Liver (tissue), 9 donors: ENCODE data around the gene TM7SF2. TPM values are rescaled to one million over a fixed set of nuclear protein-coding genes. Genes with fewer than 3 reads are reported as not detected.
A peak's percentile ranks its signal among the peaks of the same experiment; 100 is the strongest.

Experiments used
- DNase-seq: peaks from one replicate; pipeline ENCODE4 v3.0.0-alpha.2; 2017; ENCODE audit warnings: low spot score
- H3K27ac ChIP-seq, 2 donors: one replicate each; pipeline ENCODE4 v1.7.0; 2013; ENCODE audit warnings: inconsistent platforms in 2 of 2, low read length in 2 of 2, control low read depth in 1 of 2, low read depth in 1 of 2, mild to moderate bottlenecking in 1 of 2
- H3K27me3 ChIP-seq, 4 donors: one replicate each; pipeline versions ENCODE4 v1.6.1 to v1.7.0; 2013; ENCODE audit warnings: low read length in 3 of 4, inconsistent platforms in 1 of 4, mild to moderate bottlenecking in 1 of 4, moderate library complexity in 1 of 4; ENCODE audit not compliant: control insufficient read depth in 4 of 4, insufficient read depth in 4 of 4
- H3K36me3 ChIP-seq, 4 donors: one replicate each; pipeline versions ENCODE4 v1.6.1 to v1.7.0; 2013; ENCODE audit warnings: low read length in 3 of 4, mild to moderate bottlenecking in 3 of 4, low read depth in 1 of 4, moderate library complexity in 1 of 4; ENCODE audit not compliant: control insufficient read depth in 4 of 4, insufficient read depth in 3 of 4
- H3K4me1 ChIP-seq, 4 donors: one replicate each; pipeline versions ENCODE4 v1.6.1 to v1.7.0; 2013; ENCODE audit warnings: low read length in 3 of 4, mild to moderate bottlenecking in 3 of 4, moderate library complexity in 1 of 4; ENCODE audit not compliant: control insufficient read depth in 4 of 4, insufficient read depth in 4 of 4
- H3K4me3 ChIP-seq, 3 donors: one replicate each; pipeline versions ENCODE4 v1.6.1 to v1.7.0; 2013; ENCODE audit warnings: low read length in 3 of 3, control low read depth in 1 of 3, low read depth in 1 of 3, mild to moderate bottlenecking in 1 of 3
- H3K9ac ChIP-seq, 2 donors: one replicate each; pipeline ENCODE4 v1.7.0; 2013; ENCODE audit warnings: low read length in 2 of 2, mild to moderate bottlenecking in 2 of 2, moderate library complexity in 2 of 2, control low read depth in 1 of 2, low read depth in 1 of 2
- H3K9me3 ChIP-seq, 4 donors: one replicate each; pipeline versions ENCODE4 v1.6.1 to v1.7.0; 2013; ENCODE audit warnings: low read length in 3 of 4; ENCODE audit not compliant: control insufficient read depth in 4 of 4
- EGR1 ChIP-seq, 2 donors: IDR thresholded peaks; 2 replicates each; pipeline ENCODE4 v1.6.1; 2016 to 2018; ENCODE audit warnings: antibody characterized with exemption in 2 of 2, low read depth in 2 of 2
- FOXA2 ChIP-seq: IDR thresholded peaks from 2 replicates; pipeline ENCODE4 v1.6.1; 2016; ENCODE audit warnings: antibody characterized with exemption
- GABPA ChIP-seq, 2 donors: IDR thresholded peaks in 1 of 2; conservative IDR thresholded peaks in 1 of 2; 2 replicates each; pipeline ENCODE4 v1.6.1; 2016; ENCODE audit warnings: antibody characterized with exemption in 2 of 2, mild to moderate bottlenecking in 1 of 2, moderate library complexity in 1 of 2
- HNF4A ChIP-seq, 2 donors: conservative IDR thresholded peaks; 2 replicates each; pipeline ENCODE4 v1.6.1; 2016; ENCODE audit warnings: antibody characterized with exemption in 2 of 2, mild to moderate bottlenecking in 2 of 2
- HNF4G ChIP-seq: IDR thresholded peaks from 2 replicates; pipeline ENCODE4 v1.6.1; 2016; ENCODE audit warnings: antibody characterized with exemption
- JUND ChIP-seq, 2 donors: IDR thresholded peaks; 2 replicates each; pipeline ENCODE4 v1.6.1; 2016; ENCODE audit warnings: antibody characterized with exemption in 2 of 2
- NR2F2 ChIP-seq: IDR thresholded peaks from 2 replicates; pipeline ENCODE4 v1.6.1; 2016; ENCODE audit warnings: antibody characterized with exemption
- RAD21 ChIP-seq, 2 donors: IDR thresholded peaks; 2 replicates each; pipeline ENCODE4 v1.6.1; 2016; ENCODE audit warnings: antibody characterized with exemption in 2 of 2, mild to moderate bottlenecking in 2 of 2
- REST ChIP-seq: IDR thresholded peaks from 2 replicates; pipeline ENCODE4 v1.6.1; 2016; ENCODE audit warnings: antibody characterized with exemption, mild to moderate bottlenecking
- RXRA ChIP-seq, 2 donors: IDR thresholded peaks; 2 replicates each; pipeline ENCODE4 v1.6.1; 2017 to 2018; ENCODE audit warnings: antibody characterized with exemption in 2 of 2, mild to moderate bottlenecking in 1 of 2
- SP1 ChIP-seq: IDR thresholded peaks from 2 replicates; pipeline ENCODE4 v1.6.1; 2018; ENCODE audit warnings: antibody characterized with exemption, mild to moderate bottlenecking
- TAF1 ChIP-seq: conservative IDR thresholded peaks from 2 replicates; pipeline ENCODE4 v1.6.1; 2016; ENCODE audit warnings: antibody characterized with exemption, mild to moderate bottlenecking
- YY1 ChIP-seq: IDR thresholded peaks from 2 replicates; pipeline ENCODE4 v1.6.1; 2016; ENCODE audit warnings: antibody characterized with exemption, mild to moderate bottlenecking
- WGBS: extraction: QIAGEN DNeasy Blood & Tissue Kit; methylation state at CpG from one replicate; pipeline ENCODE4 v1.1.7; 2013; 5-methylcytosine and 5-hydroxymethylcytosine counted together
- polyA plus RNA-seq, 2 donors: library from polyadenylated mRNA; stranded (reverse) in 1 of 2; unstranded in 1 of 2; fragments of 200-250 nt in 1 of 2; fragments of >200 nt in 1 of 2; fragmentation: Nextera tagmentation in 1 of 2; extraction: Ambion mirVana in 1 of 2; gene quantifications; one replicate each; pipeline versions ENCODE4 v1.2.1 to v1.2.3, GENCODE V29; 2013 to 2015
- total RNA-seq, 2 donors: library from RNA; depleted of rRNA; stranded (reverse); fragments of >200 nt; gene quantifications; one replicate each; pipeline ENCODE4 v1.2.3, GENCODE V29; 2014
- TF ChIP-seq, protein P1 (sequence below): IDR thresholded peaks from 2 replicates; pipeline ENCODE4 v1.6.1; 2016; ENCODE audit warnings: antibody characterized with exemption
- TF ChIP-seq, protein P2 (sequence below): fragments of 150-350 bp; IDR thresholded peaks from 2 replicates; pipeline ENCODE4 v1.5.1; 2017; ENCODE audit warnings: improper control_type of control experiment, low read depth, low read length; ENCODE audit not compliant: missing input control
- TF ChIP-seq, protein P3 (sequence below): IDR thresholded peaks from 2 replicates; pipeline ENCODE4 v1.6.1; 2016; ENCODE audit warnings: antibody characterized with exemption
- TF ChIP-seq, protein P4 (sequence below): IDR thresholded peaks from 2 replicates; pipeline ENCODE4 v1.6.1; 2016; ENCODE audit warnings: antibody characterized with exemption
- donor health status: healthy.
- donor health status: healthy.
- donor health status: healthy.
- donor health status: healthy.
- donor health status: healthy.

The TM7SF2 gene
- total and polyA plus RNA-seq, 4 donors = 39.0 to 337 (median 89.1) TPM

GRCh38 chr11:65109231-65110198 is 2.2 kb upstream of the TM7SF2 start:
- H3K9ac ChIP-seq = no peak overlapping the region

GRCh38 chr11:65110354-65110861 is 1.3 kb upstream of the TM7SF2 start:
- no peak overlapping the region for H3K4me3 ChIP-seq
- H3K27ac ChIP-seq = peak overlapping the region; percentile 38 to 59
- TF ChIP-seq RAD21 (IDR thresholded peaks at IDR 0.05) (peak; percentile 78 to 85), HNF4A (conservative IDR thresholded peaks at IDR 0.05) (peak in 1 of 2 donors; percentile 19), JUND (IDR thresholded peaks at IDR 0.05) (no peak), RXRA (IDR thresholded peaks at IDR 0.05) (peak in 1 of 2 donors; percentile 14), EGR1 (IDR thresholded peaks at IDR 0.05; ENCODE audit: low read depth in 2 of 2) (no peak), REST (no peak), SP1 (peak; percentile 9)
- TF ChIP-seq, protein P1, sequence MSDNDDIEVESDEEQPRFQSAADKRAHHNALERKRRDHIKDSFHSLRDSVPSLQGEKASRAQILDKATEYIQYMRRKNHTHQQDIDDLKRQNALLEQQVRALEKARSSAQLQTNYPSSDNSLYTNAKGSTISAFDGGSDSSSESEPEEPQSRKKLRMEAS = no peak
- TF ChIP-seq, protein P2, sequence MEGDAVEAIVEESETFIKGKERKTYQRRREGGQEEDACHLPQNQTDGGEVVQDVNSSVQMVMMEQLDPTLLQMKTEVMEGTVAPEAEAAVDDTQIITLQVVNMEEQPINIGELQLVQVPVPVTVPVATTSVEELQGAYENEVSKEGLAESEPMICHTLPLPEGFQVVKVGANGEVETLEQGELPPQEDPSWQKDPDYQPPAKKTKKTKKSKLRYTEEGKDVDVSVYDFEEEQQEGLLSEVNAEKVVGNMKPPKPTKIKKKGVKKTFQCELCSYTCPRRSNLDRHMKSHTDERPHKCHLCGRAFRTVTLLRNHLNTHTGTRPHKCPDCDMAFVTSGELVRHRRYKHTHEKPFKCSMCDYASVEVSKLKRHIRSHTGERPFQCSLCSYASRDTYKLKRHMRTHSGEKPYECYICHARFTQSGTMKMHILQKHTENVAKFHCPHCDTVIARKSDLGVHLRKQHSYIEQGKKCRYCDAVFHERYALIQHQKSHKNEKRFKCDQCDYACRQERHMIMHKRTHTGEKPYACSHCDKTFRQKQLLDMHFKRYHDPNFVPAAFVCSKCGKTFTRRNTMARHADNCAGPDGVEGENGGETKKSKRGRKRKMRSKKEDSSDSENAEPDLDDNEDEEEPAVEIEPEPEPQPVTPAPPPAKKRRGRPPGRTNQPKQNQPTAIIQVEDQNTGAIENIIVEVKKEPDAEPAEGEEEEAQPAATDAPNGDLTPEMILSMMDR = peak; percentile 99

More at GRCh38 chr11:65109231-65110198, 2.2 kb upstream of the TM7SF2 start:
- Histone ChIP-seq H3K4me3 (no peak overlapping the region), H3K27ac (no peak overlapping the region), H3K36me3 (peaks cover 3 to 13% (median 8%) of the 10 kb centered on the region in 4 donors), H3K4me1 (peaks cover 15 to 42% (median 34%) of the 10 kb centered on the region in 4 donors), H3K9me3 (no peaks in the 10 kb centered on the region), H3K27me3 (no peaks in the 10 kb centered on the region)
- 91% methylated on average over 36 of the region's 36 CpGs for WGBS
- TF ChIP-seq, protein P1 = no peak
- no peak for TF ChIP-seq NR2F2
- TF ChIP-seq TAF1 = no peak
- TF ChIP-seq HNF4G = no peak
- TF ChIP-seq, protein P3, sequence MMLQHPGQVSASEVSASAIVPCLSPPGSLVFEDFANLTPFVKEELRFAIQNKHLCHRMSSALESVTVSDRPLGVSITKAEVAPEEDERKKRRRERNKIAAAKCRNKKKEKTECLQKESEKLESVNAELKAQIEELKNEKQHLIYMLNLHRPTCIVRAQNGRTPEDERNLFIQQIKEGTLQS = no peak
- no peak for TF ChIP-seq GABPA (IDR thresholded peaks at IDR 0.05 in 1 of 2, conservative IDR thresholded peaks at IDR 0.05 in 1 of 2)
- TF ChIP-seq, protein P2 = no peak
- TF ChIP-seq FOXA2 = no peak
- TF ChIP-seq RXRA (IDR thresholded peaks at IDR 0.05) = no peak
- TF ChIP-seq SP1 = no peak
- TF ChIP-seq, protein P4, sequence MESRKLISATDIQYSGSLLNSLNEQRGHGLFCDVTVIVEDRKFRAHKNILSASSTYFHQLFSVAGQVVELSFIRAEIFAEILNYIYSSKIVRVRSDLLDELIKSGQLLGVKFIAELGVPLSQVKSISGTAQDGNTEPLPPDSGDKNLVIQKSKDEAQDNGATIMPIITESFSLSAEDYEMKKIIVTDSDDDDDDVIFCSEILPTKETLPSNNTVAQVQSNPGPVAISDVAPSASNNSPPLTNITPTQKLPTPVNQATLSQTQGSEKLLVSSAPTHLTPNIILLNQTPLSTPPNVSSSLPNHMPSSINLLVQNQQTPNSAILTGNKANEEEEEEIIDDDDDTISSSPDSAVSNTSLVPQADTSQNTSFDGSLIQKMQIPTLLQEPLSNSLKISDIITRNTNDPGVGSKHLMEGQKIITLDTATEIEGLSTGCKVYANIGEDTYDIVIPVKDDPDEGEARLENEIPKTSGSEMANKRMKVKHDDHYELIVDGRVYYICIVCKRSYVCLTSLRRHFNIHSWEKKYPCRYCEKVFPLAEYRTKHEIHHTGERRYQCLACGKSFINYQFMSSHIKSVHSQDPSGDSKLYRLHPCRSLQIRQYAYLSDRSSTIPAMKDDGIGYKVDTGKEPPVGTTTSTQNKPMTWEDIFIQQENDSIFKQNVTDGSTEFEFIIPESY = no peak
- no peak for TF ChIP-seq YY1
- DNase-seq = no peak

More at GRCh38 chr11:65110354-65110861, 1.3 kb upstream of the TM7SF2 start:
- Histone ChIP-seq H3K9me3 (no peaks in the 10 kb centered on the region), H3K36me3 (peaks cover 1 to 13% (median 8%) of the 10 kb centered on the region in 4 donors), H3K27me3 (no peaks in the 10 kb centered on the region), H3K4me1 (peaks cover 15 to 48% (median 40%) of the 10 kb centered on the region in 4 donors), H3K9ac (no peak overlapping the region)
- DNase-seq = peak; percentile 97
- 7% methylated on average over 18 of the region's 18 CpGs for whole genome bisulfite sequencing
